ENCODE results near the gene TP53AIP1.

DNA sequence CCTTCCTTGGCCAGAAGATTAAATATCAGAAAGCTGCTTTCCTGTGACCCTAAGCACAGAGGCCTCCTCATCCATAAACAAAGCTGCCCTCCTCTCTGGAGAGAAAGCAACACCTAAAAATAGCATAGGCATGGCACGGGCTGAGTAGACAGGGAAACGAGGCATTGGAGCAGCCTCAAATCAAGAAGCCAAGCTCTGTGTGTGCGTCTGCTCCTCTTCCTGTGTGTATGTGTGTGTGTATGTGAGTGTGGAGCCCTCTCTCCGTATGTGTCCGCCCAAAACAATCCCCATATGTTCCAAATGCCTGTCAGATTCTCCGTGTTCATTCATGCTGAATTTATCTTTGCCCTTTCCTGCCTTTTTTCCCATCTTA, 27.5 kb downstream of the TP53AIP1 start:
- TF ChIP-seq, protein P1, sequence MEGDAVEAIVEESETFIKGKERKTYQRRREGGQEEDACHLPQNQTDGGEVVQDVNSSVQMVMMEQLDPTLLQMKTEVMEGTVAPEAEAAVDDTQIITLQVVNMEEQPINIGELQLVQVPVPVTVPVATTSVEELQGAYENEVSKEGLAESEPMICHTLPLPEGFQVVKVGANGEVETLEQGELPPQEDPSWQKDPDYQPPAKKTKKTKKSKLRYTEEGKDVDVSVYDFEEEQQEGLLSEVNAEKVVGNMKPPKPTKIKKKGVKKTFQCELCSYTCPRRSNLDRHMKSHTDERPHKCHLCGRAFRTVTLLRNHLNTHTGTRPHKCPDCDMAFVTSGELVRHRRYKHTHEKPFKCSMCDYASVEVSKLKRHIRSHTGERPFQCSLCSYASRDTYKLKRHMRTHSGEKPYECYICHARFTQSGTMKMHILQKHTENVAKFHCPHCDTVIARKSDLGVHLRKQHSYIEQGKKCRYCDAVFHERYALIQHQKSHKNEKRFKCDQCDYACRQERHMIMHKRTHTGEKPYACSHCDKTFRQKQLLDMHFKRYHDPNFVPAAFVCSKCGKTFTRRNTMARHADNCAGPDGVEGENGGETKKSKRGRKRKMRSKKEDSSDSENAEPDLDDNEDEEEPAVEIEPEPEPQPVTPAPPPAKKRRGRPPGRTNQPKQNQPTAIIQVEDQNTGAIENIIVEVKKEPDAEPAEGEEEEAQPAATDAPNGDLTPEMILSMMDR (IDR thresholded peaks at IDR 0.05 in 2 of 3, conservative IDR thresholded peaks at IDR 0.05 in 1 of 3; ENCODE audit: control insufficient read depth in 2 of 3, extremely low read depth in 1 of 3, insufficient read depth in 1 of 3, low read depth in 3 of 3, low read length in 3 of 3): no peak
- TF ChIP-seq STAT1 (conservative IDR thresholded peaks at IDR 0.05): no peak
- TF ChIP-seq, protein P2, sequence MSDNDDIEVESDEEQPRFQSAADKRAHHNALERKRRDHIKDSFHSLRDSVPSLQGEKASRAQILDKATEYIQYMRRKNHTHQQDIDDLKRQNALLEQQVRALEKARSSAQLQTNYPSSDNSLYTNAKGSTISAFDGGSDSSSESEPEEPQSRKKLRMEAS (IDR thresholded peaks at IDR 0.05; ENCODE audit: low read depth, low read length): no peak
- TF ChIP-seq SMC3 (IDR thresholded peaks at IDR 0.05; ENCODE audit: borderline replicate concordance, low read length): no peak
- no peak for TF ChIP-seq CEBPB (IDR thresholded peaks at IDR 0.05; ENCODE audit: borderline replicate concordance in 1 of 2, low read depth in 2 of 2, low read length in 2 of 2)

Measured in GM12878 (cell line).